ENCODE data around the gene SOX10. TPM values are rescaled to one million over a fixed set of nuclear protein-coding genes. Genes with fewer than 3 reads are reported as not detected.

The SOX10 gene
- total and polyA plus RNA-seq, 2 of the 13 experiments (the other 11 are each of a cell fraction or from before 2014, with no cell fraction given) = not detected

GRCh38 chr22:37927637-37927936 is 56.8 kb downstream of the SOX10 start:
- intact Hi-C loops (cut with micrococcal nuclease; ENCODE audit: unreplicated experiment) (no loop called here), in situ Hi-C loops (cut with HindIII; ENCODE audit: extremely low pct_ligation_motif_present, low pct_unique_long_range_greater_than_20kb) (no loop called here)
- ChIA-PET CTCF (ENCODE audit: low intra/inter-chr PET ratio, low total read pairs) (no interaction called here), POLR2A (no interaction called here)
- no peak for ATAC-seq
- no TSS peak for BruUV-seq (replicated peaks)
- DNase-seq (ENCODE audit: low spot score) = no peak
- Histone ChIP-seq H3K4me1 (ENCODE audit: insufficient read depth, low read length) (no peaks in the 10 kb centered on the region), H3K4me2 (ENCODE audit: low read depth, low read length) (no peak overlapping the region), H3K9ac (ENCODE audit: insufficient read depth, low read depth, low read length) (no peak overlapping the region), H3K79me2 (ENCODE audit: insufficient read depth, low read length) (no peaks in the 10 kb centered on the region), H3K36me3 (replicated peaks in 1 of 2; ENCODE audit: control insufficient read depth in 1 of 2, insufficient read depth in 2 of 2, low read length in 2 of 2) (peaks cover 24 to 34% of the 10 kb centered on the region in 2 experiments; a peak in 4 of 5 replicates), H3K9me3 (ENCODE audit: low read length) (no peaks in the 10 kb centered on the region), H3K4me3 (replicated peaks in 1 of 3; ENCODE audit: insufficient read depth in 1 of 3, low read depth in 2 of 3, low read length in 3 of 3) (no peak overlapping the region), H2AFZ (ENCODE audit: low read length) (no peak overlapping the region), H4K20me1 (ENCODE audit: insufficient read depth, low read length) (no peaks in the 10 kb centered on the region), H3K27me3 (ENCODE audit: control insufficient read depth in 1 of 2, insufficient read depth in 2 of 2, low read length in 2 of 2) (no peaks in the 10 kb centered on the region), H3K27ac (ENCODE audit: extremely low read length, insufficient read depth, low read length) (no peak overlapping the region)
- TF ChIP-seq NCOR1 (IDR thresholded peaks at IDR 0.05; ENCODE audit: borderline replicate concordance, low read length) (no peak), ZNF34 (CRISPR knock-in tag; IDR thresholded peaks at IDR 0.05; ENCODE audit: borderline replicate concordance) (no peak), ZNF609 (CRISPR knock-in tag; IDR thresholded peaks at IDR 0.05; ENCODE audit: borderline replicate concordance) (no peak), ZNF883 (CRISPR knock-in tag; IDR thresholded peaks at IDR 0.05; ENCODE audit: not compliant biosample characterization) (no peak), RBFOX2 (IDR thresholded peaks at IDR 0.05; ENCODE audit: low read depth, low read length) (no peak), CREM (IDR thresholded peaks at IDR 0.05) (no peak), CREM (CRISPR knock-in tag; IDR thresholded peaks at IDR 0.05) (no peak), NAIF1 (CRISPR knock-in tag; IDR thresholded peaks at IDR 0.05; ENCODE audit: borderline replicate concordance) (no peak), ZMAT3 (CRISPR knock-in tag; conservative IDR thresholded peaks at IDR 0.05) (no peak), GPN1 (CRISPR knock-in tag; IDR thresholded peaks at IDR 0.05; ENCODE audit: borderline replicate concordance) (no peak), ZBTB8A (CRISPR knock-in tag; IDR thresholded peaks at IDR 0.05; ENCODE audit: borderline replicate concordance, low read depth) (no peak)
- TF ChIP-seq, protein P1, sequence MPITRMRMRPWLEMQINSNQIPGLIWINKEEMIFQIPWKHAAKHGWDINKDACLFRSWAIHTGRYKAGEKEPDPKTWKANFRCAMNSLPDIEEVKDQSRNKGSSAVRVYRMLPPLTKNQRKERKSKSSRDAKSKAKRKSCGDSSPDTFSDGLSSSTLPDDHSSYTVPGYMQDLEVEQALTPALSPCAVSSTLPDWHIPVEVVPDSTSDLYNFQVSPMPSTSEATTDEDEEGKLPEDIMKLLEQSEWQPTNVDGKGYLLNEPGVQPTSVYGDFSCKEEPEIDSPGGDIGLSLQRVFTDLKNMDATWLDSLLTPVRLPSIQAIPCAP (CRISPR knock-in tag; IDR thresholded peaks at IDR 0.05; ENCODE audit: low read depth) = no peak
- TF ChIP-seq, protein P2, sequence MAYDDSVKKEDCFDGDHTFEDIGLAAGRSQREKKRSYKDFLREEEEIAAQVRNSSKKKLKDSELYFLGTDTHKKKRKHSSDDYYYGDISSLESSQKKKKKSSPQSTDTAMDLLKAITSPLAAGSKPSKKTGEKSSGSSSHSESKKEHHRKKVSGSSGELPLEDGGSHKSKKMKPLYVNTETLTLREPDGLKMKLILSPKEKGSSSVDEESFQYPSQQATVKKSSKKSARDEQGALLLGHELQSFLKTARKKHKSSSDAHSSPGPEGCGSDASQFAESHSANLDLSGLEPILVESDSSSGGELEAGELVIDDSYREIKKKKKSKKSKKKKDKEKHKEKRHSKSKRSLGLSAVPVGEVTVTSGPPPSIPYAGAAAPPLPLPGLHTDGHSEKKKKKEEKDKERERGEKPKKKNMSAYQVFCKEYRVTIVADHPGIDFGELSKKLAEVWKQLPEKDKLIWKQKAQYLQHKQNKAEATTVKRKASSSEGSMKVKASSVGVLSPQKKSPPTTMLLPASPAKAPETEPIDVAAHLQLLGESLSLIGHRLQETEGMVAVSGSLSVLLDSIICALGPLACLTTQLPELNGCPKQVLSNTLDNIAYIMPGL (CRISPR knock-in tag; IDR thresholded peaks at IDR 0.05; ENCODE audit: borderline replicate concordance in 1 of 2, low read depth in 1 of 2) = no peak
- no CpG with 5 or more reads among the region's 5 CpGs for WGBS (ENCODE audit: low lambda C conversion rate)
- no peak for FAIRE-seq

All from HepG2 (cell line).